Activated T-cell treated with anti-CD3 and anti-CD28 coated beads, Interleukin-2, amount 50 U/mL, for 4 hours (primary cell): ENCODE results near the gene TMEM143. TPM values are rescaled to one million over a fixed set of nuclear protein-coding genes. Genes with fewer than 3 reads are reported as not detected.
A peak's percentile ranks its signal among the peaks of the same experiment; 100 is the strongest.

Source experiments
- ATAC-seq, 2 donors: fragments of 200-7000 bp; cut with Tn5 transposase; one replicate each; pipeline ENCODE4 v1.10.0; 2021
- DNase-seq: peaks from one replicate; pipeline ENCODE4 v3.0.0-alpha.2; 2020
- H3K27me3 Mint-ChIP-seq: one replicate; pipeline ENCODE4 v1.8.0; 2021; ENCODE audit warnings: low read depth, mixed read lengths
- H3K36me3 Mint-ChIP-seq: one replicate; pipeline ENCODE4 v1.8.0; 2022; ENCODE audit warnings: mixed read lengths; ENCODE audit not compliant: insufficient read depth
- H3K4me1 Mint-ChIP-seq: one replicate; pipeline ENCODE4 v1.8.0; 2021; ENCODE audit warnings: low read depth, mixed read lengths
- H3K4me3 Mint-ChIP-seq: one replicate; pipeline ENCODE4 v1.8.0; 2021; ENCODE audit warnings: mild to moderate bottlenecking, moderate library complexity, mixed read lengths
- H3K9me3 Mint-ChIP-seq: one replicate; pipeline ENCODE4 v1.8.0; 2021; ENCODE audit warnings: mixed read lengths
- total RNA-seq, 3 donors: library from RNA; stranded (reverse); gene quantifications; one replicate each; pipeline ENCODE4 v1.2.1, GENCODE V29; 2021

Gene TMEM143
- total RNA-seq: 1 to 10 TPM; 5.2 to 6.4 (median 5.6) TPM

DNA sequence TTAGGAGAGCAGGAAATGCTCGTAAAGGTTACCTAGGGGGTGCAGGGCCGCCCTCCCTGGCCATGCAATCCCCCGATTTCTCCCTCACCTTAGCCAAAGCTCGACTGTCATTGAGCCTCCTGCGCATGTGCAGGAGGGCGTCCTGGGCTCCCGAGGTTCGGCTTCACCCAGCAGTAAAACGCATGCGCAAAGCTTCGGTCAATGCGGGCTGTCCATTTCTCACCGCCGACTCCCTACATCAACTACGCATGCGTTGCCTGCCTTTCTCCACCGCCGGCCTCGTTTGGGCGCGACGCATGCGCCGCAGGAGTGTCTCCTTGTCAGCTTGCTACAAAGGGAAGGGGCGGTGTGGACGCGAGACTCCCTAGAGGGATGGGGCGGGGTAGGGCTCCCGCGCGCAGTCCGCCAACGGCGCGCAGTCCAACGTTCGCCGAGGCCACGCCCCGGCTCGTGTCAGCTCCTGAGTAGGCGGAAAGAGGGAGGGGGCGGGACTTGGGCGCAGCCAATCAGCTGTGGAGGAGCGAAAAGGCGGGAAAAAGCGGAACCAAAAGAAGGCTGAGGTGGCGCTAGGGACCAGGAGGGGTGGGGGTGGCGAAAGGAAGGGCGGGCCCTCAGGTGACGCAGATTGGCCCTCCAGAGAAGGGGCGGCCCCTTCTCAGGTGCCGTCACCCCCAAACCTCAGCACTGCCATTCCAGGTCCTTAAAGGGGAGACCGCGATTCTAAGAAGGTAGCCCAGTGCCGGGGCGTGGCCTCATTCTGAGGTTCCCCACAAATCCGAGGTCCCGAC is at the start of gene TMEM143, which contains the start of gene SYNGR4:
TMEM143 (minus strand) TSS at position 131 of the 788 bp plus-strand sequence; CDS start at position 111, 20 bp downstream.
SYNGR4 (plus strand) TSS at position 558 of the 788 bp plus-strand sequence. CDS start 1,476 bp downstream, outside the sequence.
- H3K9me3 Mint-ChIP-seq: no peaks in the 10 kb centered on the region
- H3K27me3 Mint-ChIP-seq: no peaks in the 10 kb centered on the region
- DNase-seq (peak; percentile 96), ATAC-seq (peak; percentile 92 to 93)
- peaks cover 3% of the 10 kb centered on the region for H3K36me3 Mint-ChIP-seq
- peak within 1 kb of the TSS; percentile 87 for H3K4me3 Mint-ChIP-seq
- H3K4me1 Mint-ChIP-seq: peaks cover 4% of the 10 kb centered on the region

DNA sequence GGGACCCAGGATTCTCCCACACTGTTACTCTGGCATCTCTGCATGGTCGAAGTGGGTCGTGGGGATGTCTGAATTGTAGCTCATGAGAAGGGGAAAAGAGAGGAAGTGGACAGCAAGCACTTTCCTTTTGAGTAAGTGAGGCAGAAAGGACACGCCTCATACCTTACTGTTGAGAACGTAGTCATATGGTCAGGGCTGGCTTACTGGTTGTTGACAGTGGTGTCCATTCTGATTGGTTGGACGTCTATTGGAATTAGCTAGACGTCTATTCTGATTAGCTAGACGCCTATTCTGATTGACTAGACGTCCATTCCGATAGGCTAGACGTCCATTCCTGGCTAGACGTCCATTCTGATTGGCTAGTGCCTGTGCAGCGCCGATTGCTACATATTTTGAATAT is 42.1 kb upstream of the TMEM143 start:
- H3K9me3 Mint-ChIP-seq: no peaks in the 10 kb centered on the region
- no peaks in the 10 kb centered on the region for H3K36me3 Mint-ChIP-seq
- H3K27me3 Mint-ChIP-seq: peaks cover 8% of the 10 kb centered on the region
- H3K4me1 Mint-ChIP-seq: peaks cover 9% of the 10 kb centered on the region
- no peak overlapping the region for H3K4me3 Mint-ChIP-seq
- ATAC-seq (no peak), DNase-seq (no peak)

DNA sequence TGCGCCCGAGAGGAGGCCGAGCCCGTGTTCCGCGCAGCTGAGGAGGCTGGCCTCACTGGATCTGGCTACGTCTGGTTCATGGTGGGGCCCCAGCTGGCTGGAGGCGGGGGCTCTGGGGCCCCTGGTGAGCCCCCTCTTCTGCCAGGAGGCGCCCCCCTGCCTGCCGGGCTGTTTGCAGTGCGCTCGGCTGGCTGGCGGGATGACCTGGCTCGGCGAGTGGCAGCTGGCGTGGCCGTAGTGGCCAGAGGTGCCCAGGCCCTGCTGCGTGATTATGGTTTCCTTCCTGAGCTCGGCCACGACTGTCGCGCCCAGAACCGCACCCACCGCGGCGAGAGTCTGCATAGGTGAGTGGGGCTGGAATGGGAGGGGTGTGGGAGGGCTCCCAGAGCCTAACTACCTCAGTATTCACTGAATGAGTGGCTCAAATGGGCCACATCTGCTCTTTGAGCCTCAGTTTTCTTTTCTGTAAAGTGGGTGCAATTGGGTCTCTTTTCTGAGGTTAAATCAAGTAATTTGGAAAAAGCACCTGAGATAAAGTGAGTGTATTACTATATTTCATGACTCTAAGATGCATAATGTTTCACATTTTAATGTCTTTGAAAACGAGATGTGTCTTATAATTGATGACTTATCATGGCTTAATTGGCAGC is 41.4 kb upstream of the TMEM143 start:
- no peak for DNase-seq
- ATAC-seq: no peak
- Mint-ChIP-seq H3K4me1 (peaks cover 9% of the 10 kb centered on the region), H3K9me3 (no peaks in the 10 kb centered on the region), H3K36me3 (no peaks in the 10 kb centered on the region), H3K4me3 (no peak overlapping the region), H3K27me3 (peaks cover 8% of the 10 kb centered on the region)

DNA sequence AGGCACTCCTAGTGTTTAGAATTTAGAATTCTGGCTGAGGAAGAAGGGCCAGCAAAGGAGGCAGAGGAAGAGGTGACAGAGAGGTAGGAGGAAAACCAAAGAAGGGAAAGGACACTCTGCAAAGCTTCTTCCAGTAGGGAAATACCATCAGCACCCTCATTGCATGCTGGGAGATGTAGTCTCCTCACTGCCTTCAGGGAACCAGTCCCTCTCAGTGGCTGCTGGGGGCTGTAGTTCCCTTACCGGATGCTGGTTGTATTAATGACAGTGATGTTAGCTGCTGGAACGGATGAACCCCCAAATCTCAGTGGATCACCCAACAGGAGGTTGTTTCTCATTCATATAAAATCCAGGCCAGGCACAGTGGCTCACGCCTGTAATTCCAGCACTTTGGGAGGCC is 39.9 kb upstream of the TMEM143 start:
- no peak overlapping the region for H3K4me3 Mint-ChIP-seq
- ATAC-seq (peak; percentile 70 to 73), DNase-seq (peak; percentile 24)

DNA sequence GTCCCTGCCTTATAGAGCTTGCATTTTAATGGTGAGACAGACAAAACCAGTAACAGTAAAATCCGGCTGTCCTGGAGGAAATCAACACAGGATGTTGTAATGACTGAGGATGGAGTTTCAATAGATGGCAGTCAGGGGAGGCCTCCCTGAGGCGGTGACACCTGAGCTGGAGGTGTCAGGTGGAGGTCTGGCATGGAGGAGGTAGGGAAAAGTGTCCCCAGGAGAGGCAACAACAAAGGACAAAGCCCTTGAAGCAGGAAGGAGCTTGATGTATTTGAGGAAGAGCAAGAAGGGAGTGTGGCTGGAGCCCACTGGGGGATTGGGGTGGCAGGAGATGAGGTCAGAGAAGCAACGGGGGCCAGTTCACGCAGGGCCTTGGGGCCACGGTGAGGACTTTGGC is 37.5 kb upstream of the TMEM143 start:
- Mint-ChIP-seq H3K4me3 (no peak overlapping the region), H3K36me3 (no peaks in the 10 kb centered on the region), H3K27me3 (peaks cover 12% of the 10 kb centered on the region), H3K9me3 (peaks cover 4% of the 10 kb centered on the region), H3K4me1 (peaks cover 24% of the 10 kb centered on the region)
- no peak for ATAC-seq
- DNase-seq: no peak

More for the DNA sequence above, 39.9 kb upstream of the TMEM143 start:
- no peaks in the 10 kb centered on the region for H3K36me3 Mint-ChIP-seq
- peaks cover 4% of the 10 kb centered on the region for H3K9me3 Mint-ChIP-seq
- H3K4me1 Mint-ChIP-seq: peaks cover 14% of the 10 kb centered on the region
- peaks cover 8% of the 10 kb centered on the region for H3K27me3 Mint-ChIP-seq

DNA sequence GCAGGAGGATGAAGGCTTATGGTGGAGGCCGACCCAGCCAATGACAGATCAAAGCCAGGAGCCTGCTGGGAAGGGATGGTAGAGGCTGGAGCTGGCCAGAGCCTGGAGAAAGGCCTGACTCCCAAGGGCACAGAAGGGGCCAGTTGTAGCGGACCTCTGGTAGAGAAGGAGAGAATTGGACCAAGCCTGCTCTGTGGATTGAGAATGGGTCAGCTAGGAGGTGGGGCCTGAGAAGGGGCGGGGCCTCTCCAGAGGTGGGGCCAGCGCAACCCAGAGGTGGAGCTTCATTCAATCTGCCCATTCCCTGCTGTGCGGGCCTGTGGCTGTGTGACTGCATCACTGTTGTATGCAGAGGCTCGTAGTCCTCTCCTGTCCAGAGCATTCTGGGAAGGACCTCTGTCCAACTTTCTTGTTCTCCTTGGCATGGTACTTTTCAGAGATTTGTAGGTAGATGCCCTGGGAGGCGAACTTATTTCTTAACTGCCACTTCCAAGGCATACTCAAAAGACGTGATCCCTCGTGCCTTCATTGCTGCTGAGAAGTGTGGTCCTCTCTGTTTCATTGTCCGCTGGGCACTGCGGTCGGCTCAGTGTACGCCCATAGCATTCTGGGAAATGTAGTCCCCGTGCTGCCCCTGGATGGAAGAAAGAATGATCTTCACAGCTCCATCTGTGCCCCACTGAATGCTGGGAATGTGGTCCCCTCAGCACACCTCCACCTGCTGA is 36.4 kb upstream of the TMEM143 start:
- Mint-ChIP-seq H3K4me1 (peaks cover 32% of the 10 kb centered on the region), H3K4me3 (no peak overlapping the region), H3K27me3 (peaks cover 20% of the 10 kb centered on the region), H3K9me3 (peaks cover 4% of the 10 kb centered on the region), H3K36me3 (no peaks in the 10 kb centered on the region)
- no peak for DNase-seq
- peak; percentile 14 to 30 for ATAC-seq

DNA sequence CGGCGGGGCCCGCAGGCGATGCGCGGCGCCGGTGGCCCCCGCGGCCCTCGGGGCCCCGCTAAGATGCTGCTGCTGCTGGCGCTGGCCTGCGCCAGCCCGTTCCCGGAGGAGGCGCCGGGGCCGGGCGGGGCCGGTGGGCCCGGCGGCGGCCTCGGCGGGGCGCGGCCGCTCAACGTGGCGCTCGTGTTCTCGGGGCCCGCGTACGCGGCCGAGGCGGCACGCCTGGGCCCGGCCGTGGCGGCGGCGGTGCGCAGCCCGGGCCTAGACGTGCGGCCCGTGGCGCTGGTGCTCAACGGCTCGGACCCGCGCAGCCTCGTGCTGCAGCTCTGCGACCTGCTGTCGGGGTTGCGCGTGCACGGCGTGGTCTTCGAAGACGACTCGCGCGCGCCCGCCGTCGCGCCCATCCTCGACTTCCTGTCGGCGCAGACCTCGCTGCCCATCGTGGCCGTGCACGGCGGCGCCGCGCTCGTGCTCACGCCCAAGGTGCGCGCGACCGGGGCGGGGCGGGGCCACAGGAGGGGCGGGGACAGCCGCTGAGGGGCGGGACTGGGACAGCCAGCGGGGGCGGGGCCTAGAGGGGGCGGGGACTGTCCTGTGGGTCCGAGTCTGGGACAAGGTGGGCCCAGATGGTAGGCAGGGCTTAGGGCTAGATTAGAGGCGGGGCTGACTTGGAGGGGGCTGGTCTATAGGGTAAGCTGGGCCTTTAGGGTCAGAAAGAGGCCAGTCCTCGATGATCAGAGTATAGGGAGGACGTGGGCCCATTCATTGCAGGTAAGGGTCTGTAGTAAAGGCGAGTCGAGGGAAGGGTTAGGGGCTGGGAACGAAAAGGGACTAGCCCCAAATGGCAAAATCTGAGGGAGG is 34.9 kb upstream of the TMEM143 start:
- DNase-seq: peak; percentile 73
- Mint-ChIP-seq H3K27me3 (peaks cover 30% of the 10 kb centered on the region), H3K36me3 (no peaks in the 10 kb centered on the region), H3K4me3 (peak overlapping the region; percentile 54), H3K4me1 (peaks cover 41% of the 10 kb centered on the region), H3K9me3 (peaks cover 4% of the 10 kb centered on the region)
- peak; percentile 71 to 72 for ATAC-seq

DNA sequence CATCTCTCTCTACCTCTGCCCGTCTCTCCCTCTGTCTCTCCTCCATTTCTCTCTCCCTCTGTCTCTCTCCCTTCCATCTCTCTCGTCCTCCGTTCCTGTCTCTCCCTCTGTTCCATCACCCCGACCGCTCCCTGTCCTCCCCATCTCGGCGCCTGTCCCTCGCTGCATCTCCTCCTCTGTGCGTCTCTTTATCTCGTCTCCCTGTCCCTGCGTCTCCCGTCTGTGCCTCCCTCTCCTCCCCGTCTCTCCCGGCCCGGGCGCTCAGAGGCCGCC is 34.3 kb upstream of the TMEM143 start:
- H3K4me3 Mint-ChIP-seq: peak overlapping the region; percentile 81

DNA sequence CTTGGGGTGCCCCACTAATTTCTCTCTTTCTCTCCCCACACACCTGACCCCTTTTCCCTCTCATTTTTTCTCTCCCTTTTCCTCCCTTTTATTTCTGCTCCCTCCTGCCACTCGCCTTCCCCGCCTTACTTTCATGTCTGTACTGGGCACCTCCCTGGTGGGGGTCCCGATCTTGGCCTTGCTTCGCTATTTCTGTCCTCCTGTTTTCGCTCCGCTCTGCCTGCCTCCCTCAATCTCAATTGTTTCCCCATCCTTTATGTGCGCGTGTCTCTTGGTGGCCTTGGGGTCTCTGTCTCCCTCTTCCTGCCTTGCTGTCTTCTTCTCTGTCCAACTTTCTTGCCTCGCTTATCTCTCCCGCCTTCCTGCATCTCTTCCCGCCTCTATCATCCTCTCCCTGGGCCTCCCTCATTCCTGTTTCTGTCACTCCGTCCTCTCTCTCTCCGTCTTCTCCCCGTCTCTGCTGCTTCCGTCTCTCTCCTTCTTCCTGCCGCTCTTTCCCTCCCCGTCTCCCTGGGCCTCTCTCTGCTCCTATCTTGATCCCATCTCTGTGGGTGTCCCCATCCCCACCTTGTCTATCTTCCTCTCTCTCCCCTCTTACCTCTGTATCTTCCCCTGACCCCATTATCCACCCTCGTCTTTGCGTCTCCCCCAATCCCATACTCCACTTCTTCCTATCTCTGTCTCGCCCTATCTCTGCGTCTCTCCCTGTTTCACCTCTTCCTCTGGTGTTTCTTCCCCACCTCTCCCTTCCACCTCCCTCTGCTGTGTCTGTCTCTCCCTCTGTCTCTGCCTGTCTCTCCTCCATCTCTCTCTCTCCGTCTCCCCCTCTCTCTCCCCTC is 33.7 kb upstream of the TMEM143 start:
- no peak for ATAC-seq
- peaks cover 39% of the 10 kb centered on the region for H3K4me1 Mint-ChIP-seq
- H3K9me3 Mint-ChIP-seq: peaks cover 4% of the 10 kb centered on the region
- H3K27me3 Mint-ChIP-seq: peaks cover 33% of the 10 kb centered on the region
- peak overlapping the region; percentile 81 for H3K4me3 Mint-ChIP-seq
- no peaks in the 10 kb centered on the region for H3K36me3 Mint-ChIP-seq
- no peak for DNase-seq

More for the DNA sequence above, 34.3 kb upstream of the TMEM143 start:
- Mint-ChIP-seq H3K27me3 (peaks cover 30% of the 10 kb centered on the region), H3K9me3 (peaks cover 4% of the 10 kb centered on the region), H3K36me3 (no peaks in the 10 kb centered on the region), H3K4me1 (peaks cover 38% of the 10 kb centered on the region)
- ATAC-seq (no peak), DNase-seq (no peak)

DNA sequence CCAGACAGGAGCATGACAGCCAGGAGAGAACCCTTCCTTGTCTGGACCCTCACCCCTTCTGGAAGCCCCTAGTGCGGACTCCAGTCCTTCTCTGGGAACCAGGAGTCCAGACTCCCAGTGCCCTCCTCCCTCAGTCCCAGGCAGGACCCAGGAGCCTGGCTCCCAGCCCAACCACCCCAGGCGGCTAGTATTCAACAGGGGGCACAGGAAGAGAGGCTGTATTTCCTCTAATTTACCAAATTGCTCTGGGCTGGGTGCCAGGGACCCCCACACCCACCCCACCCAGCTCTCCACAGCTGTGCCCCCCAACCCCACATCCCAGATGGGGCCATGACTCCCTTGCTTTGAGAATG is 33.1 kb upstream of the TMEM143 start:
- DNase-seq (no peak), ATAC-seq (no peak)
- Mint-ChIP-seq H3K9me3 (peaks cover 4% of the 10 kb centered on the region), H3K4me3 (no peak overlapping the region), H3K27me3 (peaks cover 33% of the 10 kb centered on the region), H3K36me3 (no peaks in the 10 kb centered on the region), H3K4me1 (peaks cover 37% of the 10 kb centered on the region)

DNA sequence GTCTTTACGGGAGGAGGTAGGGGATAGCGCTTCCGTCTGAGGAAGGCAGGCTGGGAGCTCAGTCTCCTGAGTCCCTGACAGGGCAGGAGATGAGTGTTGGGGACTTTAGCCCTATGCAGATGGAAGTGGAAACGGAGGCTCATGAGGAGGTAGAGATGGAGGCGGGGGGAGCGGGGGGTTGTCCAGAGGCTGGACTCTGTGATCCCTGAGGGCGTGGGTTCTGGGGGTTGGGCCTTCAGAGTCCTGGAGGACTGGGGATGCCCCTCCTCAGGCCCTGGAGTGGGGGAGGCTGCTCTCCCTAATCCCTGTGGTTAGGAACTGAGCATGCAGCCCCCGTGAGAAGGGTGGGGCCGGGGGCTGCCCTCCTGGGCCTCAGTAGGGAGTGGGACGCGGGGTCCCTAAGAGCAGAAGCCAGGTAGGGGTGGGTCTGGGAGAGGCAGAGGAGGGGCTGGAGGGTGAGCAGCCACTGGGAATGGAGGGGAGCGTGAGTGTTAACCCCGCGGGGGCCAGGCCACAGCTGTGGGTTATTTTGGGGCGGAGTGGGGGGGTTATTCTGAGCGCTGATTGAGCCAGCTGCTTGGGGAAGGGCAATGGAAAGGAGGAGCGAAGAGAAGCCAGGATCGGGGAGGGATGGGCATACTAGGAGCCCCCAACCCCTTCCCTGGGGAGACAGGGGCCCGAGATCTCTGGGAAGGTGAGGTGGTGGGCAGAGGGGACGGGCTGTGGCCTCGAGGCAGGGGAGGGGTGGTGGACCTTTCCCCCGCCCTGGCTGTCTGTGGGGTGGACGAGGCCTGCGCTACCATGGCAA is 32.5 kb upstream of the TMEM143 start:
- ATAC-seq (no peak), DNase-seq (no peak)
- peaks cover 4% of the 10 kb centered on the region for H3K9me3 Mint-ChIP-seq
- peaks cover 40% of the 10 kb centered on the region for H3K4me1 Mint-ChIP-seq
- peaks cover 33% of the 10 kb centered on the region for H3K27me3 Mint-ChIP-seq
- H3K36me3 Mint-ChIP-seq: no peaks in the 10 kb centered on the region
- H3K4me3 Mint-ChIP-seq: no peak overlapping the region

DNA sequence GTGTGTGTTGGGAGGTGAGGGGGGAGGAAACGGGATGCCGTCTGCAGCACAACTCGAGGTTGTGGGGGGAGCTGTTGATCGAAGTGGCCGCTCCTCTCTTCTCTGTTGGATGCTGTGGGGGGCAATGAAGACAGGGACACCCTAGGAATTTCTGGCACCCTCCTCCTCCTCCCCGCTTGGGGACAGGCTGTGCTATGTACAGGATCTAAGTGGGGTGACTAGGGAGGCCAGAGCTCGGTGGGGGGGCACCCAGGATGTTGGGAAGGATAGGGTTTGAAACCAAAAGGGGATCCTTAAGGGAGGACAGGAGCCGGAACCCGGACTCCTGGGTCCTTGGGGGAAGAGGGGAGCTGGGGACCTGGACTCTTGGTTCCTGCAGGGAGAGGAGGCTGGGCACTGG is 31.8 kb upstream of the TMEM143 start:
- H3K36me3 Mint-ChIP-seq: no peaks in the 10 kb centered on the region
- no peak for DNase-seq
- ATAC-seq: no peak
- no peak overlapping the region for H3K4me3 Mint-ChIP-seq
- H3K4me1 Mint-ChIP-seq: peaks cover 37% of the 10 kb centered on the region
- H3K9me3 Mint-ChIP-seq: peaks cover 4% of the 10 kb centered on the region
- peaks cover 33% of the 10 kb centered on the region for H3K27me3 Mint-ChIP-seq

DNA sequence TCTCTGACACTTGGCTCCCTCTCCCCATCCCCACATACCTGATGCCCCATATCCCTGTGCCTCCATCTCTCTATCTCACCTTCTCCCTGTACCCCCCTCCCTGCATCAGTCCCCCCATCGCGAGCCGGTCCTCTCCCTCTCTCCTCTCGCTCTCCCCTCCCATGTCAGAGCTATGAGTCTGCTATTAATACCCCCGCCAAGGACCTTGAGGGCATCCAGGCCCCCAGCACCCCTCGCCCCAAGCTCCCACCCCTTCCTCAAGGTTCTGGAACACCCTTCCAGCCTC is 31.4 kb upstream of the TMEM143 start:
- Mint-ChIP-seq H3K36me3 (no peaks in the 10 kb centered on the region), H3K4me1 (peaks cover 40% of the 10 kb centered on the region), H3K4me3 (no peak overlapping the region), H3K27me3 (peaks cover 33% of the 10 kb centered on the region), H3K9me3 (peaks cover 4% of the 10 kb centered on the region)
- DNase-seq: no peak
- ATAC-seq: no peak
